ENCODE measurements around the gene RREB1.

RREB1 gene

DNA sequence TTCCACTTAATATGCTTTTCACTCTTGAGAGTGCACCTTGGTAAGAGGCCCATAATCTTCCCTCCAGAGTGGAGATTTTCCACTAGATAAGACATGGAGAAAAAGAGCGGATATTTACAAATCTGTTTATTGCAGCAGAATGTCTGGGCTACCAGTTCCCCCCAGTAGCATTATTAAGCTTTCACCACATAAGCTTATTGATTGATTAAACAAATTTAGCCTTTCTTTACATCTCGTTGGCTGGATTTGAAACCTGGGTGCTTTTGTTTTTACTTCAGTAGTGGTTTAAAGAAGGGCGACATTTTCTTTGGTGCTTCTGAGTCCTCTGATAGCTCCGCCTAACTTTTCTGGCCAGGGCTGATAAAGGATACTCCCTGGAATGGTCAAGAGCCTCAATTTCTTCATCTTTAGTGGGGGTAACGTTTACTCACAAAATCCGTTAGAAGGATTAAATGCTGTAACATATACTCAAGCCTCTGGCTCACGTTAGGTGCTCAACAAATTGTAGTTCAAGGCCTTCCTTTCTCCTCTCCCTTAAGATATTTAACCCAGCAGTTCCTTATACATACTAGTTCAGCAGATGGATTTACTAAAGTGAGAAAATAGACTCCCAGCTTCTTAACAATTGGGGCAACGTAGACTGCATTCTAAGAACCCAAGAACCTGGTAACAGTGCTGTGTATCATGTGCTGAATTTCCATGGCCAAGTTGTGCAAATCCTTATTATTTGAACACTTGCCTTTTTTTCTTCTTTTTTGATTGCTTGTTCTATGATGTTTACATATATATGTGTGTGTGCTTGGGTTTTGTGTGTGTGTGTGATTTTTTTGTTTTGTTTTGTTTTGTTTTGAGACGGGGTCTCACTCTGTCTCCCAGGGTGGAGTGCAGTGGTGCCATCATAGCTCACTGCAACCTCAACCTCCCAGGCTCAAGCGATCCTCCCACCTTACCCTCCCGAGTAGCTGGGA is 91.4 kb downstream of the RREB1 start:
- no peak for DNase-seq

DNA sequence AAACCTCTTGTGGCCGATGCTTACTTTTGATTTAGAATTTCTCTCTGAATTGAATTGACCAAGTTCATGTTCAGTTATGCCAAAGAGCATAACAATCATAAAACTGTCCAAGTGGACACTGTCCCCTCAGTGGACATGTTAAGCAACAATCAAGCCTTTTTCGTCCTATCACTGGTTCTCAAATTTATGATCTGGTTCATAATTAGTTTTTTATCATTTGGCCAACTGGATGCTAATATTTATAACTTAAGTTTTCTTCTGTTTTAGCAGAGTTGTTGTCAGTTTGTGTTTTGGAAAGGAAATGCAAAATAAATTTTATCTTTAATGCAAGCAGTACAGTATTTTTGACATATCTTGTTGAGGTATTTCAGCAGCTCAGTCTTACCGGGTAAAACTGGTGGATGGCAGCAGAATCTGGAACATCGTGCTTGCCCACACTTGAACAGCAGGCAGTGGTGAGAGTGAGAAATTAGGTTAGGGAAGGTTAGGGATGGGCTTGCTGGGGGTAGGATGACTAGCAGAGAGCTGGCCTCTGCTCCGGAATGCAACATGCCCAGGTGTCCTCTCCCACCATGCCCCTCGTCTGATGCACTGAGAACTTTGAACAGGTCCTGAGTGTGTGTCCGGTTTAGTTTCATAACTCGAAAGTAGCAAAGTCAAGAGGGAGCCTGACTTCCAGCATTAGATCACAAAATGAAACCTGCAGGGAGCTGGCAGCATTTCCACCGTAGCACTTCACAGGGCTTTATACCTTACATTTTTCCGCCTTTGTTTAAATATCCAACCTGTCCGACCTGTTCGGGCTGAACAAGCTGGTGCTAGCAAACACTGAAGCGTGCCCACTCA is 93.1 kb downstream of the RREB1 start:
- DNase-seq: no peak

DNA sequence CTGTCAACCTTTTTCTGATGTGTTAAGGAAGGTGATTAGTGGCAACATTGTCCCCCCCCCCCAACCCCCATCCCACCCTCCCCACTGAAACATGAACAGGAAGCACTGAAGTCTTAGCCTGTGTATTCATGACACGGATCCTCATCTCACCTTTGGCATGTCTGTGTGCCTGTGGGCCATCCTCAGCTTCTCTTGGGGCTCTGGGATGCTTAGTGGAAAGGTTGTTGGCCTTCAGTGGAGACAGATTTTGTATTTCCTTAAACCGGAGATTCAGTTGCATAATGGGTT is 93.6 kb downstream of the RREB1 start:
- DNase-seq: no peak

DNA sequence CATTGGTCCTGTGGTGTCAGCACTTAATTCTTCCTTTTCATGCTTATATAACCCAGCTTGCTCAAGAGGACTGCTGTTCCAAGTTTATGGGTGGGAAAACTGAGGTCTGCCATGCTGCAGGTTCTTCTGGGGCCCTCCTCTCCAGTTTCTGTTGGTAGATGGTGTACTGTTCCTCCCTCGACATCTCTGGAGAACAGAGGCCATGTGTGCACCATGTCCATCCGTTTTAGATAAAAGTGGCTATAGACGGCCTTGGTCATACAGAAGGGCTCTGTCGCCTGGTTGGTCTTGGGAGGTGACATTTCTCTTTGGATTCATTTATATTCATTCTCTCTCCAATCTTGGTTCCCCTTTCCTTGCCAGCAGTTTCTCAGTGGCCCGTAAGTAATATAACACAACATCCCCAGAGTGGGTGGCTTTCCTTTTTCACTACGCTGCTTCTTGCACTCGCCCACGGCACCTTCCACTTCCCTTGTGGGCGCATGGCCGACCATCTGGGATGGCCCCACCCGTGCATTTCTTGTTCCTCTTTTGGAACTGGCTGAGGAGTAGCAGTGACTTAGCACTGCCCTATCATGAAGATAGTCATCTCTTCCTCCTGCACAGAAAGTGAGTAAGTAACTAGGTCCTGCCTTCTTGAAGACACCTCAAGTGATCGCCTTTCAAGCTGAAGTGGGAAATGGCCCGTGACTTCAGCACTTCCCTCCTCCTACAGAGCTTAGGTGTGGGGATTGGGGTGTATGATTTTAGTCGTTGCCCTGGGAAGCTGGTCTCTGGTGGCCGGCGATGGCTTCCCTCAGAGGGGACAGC is 94.2 kb downstream of the RREB1 start:
- no peak for DNase-seq

DNA sequence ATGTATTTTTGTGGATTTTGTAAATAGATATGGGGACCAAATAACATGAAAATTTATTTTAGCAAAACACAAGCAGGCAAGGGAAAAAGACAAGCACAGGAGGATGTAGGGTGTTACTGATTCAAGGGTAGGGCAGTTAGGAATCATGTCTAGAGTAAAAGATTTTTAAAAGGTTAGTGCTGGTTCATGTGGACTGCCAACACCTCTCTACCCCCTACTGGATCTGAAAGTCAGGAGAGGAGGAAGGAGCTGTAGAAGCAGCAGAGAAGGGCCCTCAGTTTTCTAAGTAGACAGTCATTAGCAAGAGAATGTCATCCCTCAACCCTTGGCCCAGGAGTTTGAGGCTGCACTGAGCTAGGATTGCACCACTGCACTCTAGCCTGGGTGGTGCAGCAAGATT is 95.2 kb downstream of the RREB1 start:
- no peak for DNase-seq

DNA sequence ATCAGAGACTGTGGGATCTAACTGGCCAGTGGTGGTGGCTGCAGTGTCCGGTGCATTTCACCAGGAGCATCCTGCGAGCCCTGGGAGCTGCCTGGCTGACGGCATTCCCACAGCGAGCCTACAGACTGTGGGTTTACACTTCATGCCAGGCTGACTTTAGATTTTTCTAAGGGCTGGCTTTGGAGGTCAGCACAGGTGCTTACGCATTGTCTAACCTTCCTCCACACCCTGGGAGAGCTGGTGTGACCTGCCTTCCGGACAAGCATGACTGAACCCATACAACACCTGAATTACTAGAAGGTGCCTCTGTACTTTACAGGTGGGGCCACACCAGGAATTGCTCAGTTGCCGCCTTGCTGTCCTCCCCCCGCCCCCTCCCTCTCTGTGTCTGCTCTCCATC is 96.2 kb downstream of the RREB1 start:
- no peak for DNase-seq

DNA sequence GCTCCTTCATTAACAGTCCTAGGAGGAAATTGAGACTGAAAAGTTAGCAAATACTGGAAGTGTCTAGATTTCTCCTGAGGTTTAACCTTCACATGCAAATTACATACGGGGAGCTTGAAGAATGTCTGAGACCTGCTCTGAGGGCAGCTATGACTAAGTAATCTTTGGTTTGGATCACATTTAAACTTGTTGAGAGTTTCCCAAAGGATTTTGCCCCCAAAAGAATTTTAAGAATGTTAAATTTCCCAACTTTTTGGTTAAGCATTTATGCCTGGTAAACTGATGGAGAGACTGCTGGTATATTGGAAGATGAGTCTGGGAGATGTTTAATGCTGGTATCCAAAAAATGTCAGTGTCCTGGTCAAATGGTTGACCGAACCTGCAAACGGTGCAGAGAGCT is 97.0 kb downstream of the RREB1 start:
- no peak for DNase-seq

DNA sequence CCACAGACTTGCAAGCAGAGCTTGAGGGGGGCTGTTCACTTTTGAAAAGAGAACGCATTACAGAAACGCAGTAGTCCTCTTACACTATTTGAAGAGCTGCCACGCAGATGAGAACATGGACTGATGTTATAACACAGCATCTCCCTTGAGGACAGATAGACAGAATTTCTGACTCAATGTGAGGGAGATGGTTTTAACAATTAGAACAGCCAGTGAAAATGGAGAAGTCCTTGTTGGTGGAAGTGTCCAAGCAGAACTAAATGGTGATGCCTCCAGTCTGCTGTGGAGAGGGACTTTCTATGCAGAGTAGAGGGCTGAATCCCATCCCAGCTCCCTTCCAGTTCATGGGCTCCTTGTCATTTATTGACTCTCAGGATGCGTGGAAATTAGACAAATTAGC is 100.0 kb downstream of the RREB1 start:
- no peak for DNase-seq

DNA sequence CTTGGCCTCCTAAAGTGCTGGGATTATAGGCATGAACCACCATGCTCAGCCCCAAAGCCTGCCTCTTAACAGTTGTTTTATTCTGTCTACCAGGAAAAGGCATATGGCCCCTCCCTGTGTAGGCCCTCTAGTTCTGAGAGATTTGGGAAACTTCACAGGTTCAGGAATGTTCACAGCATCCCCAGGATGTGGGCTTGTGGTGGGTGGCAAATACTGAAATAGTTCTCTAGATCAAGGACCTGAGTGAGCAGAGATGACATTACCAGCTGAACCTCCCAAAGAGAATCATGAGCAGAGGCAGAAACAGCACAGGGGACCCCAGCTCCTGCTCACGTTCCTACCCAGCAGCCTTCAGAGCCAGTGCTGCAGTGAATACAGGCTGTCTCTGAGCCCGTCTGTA is 105.7 kb downstream of the RREB1 start:
- no peak for DNase-seq

DNA sequence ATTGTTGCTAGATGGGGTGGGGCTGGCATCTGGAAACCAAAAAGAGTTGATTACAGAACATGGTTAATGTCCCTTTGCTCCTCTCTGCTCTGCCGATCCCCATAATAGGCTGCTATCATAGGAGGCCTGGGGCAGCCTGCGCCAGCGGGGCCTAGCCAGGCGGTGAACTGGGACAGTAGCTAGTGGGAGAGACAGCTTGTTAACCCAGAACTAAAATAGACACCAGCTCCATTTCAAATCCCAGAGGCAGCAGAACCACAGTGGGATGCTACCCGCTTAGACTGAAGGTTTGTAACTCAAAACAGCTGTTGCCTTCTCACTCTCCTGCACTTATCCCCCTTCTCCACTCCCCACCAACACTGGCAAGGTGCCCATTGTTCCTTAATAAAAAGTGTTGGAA is 106.7 kb downstream of the RREB1 start:
- no peak for DNase-seq

DNA sequence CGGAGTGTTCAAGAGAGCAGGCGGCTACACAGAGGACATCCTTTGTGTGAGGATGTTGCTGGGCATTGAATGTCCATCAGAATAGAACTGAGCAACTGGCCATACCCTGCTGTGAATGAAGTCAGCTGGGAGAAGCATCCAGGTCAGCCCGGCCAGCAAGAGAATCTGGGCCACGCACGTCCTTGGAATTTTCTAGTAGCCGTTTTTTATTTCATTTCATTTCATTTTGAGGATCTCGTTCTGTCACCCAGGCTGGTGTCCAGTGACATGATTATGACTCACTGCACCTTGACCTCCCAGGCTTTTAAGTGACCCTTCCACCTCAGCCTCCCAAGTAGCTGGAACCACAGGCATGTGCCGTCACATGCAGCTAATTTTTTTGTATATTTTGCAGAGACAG is 107.4 kb downstream of the RREB1 start:
- DNase-seq: no peak

DNA sequence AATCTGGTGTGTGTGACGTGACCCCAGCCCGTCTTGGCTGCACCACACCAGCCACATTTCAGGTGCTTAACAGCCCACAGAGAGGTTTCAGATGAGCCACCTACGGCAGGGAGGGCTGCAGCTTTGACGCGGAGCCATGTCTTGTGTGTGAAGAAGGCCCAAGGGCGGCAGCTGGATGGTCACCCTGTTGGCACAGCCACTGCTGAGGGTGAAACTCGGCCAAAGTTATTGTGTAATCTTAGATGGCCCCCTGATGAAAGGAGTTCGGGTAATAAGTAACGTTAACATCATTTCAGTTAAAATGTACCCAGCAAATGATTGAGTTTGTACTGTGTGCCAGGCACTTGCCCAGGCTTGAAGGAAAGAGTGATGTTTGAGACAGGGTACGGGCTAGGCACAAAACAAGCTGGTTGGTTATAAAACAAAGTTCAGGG is 108.1 kb downstream of the RREB1 start:
- no peak for DNase-seq

DNA sequence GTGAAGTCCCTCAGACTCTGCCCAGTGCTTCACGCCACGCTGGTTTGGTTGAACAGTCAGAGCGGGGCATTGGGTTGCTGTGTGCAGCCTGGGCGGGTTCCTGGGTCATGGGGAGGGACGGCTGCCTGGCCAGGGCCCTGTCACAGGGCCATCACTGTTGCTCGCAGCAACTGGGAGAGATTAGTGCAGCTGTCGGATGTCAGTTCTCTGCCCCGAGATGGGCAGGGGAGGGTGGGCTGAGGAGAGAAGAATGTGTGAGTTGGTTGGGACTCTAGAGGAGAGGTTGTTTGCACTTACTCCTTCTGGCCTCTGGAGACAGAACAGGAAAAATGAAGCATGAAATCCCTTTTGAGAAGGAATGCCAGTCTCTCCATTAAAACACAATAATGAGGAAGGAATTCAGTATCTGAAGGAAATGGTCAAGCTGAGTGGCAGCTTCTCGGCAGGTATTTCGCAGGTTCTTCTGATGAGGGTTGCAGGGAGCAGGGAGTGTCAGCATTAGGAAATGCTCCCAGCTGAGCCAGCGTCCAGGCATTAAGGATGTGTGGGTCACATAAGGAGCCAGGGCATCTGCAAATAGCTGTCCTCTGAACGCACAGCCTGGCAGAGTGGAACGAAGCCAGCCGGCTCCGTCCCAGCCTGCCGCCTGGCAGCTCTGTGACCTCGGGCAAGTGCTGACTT is 109.3 kb downstream of the RREB1 start:
- DNase-seq: no peak

DNA sequence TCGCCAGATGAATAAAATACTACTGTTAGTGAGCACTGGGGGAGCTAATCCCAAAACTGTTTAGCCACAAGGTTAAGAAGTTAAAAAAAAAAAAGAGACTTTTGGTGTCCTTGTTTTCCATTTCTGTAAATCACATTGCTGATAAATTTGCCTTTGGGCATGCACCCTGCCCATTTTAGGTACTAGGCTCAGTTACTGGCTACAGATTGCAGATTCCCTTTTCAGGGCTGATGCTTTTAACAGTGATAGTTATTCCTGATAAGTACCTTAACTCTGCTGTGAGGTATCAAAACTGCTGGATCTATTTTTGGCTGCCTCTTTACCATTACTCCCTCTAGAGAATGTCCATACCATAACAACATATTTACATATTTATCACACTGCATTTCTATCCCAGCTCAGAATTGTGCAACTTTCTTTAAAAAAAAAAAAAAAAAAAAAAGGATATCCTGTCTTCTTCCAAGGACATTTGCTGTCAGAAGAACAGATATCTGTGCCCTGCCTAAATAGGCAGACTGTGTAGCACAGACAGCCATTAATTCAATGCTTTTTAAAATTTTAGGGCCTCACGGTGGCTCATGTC is 110.7 kb downstream of the RREB1 start:
- no peak for DNase-seq

DNA sequence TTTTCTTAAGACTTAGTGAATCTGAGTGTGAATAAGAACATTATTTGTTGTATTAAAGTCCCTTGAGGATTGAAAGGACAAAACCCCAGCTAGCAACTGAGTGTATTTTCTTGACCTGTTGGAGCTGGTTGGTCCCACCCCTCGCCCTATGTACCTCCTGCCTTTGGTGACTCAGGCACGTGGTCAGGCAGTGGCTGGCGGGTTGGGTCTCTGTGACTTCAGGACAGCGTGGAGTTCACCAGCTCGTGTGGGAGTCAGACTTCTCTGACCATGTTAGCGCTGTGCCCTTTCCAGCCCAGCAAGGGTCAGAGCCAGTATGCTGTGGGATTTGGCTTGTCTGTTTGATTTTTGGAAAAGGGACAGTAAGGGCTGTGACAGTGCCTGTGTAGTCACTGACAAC is 111.5 kb downstream of the RREB1 start:
- DNase-seq: no peak

DNA sequence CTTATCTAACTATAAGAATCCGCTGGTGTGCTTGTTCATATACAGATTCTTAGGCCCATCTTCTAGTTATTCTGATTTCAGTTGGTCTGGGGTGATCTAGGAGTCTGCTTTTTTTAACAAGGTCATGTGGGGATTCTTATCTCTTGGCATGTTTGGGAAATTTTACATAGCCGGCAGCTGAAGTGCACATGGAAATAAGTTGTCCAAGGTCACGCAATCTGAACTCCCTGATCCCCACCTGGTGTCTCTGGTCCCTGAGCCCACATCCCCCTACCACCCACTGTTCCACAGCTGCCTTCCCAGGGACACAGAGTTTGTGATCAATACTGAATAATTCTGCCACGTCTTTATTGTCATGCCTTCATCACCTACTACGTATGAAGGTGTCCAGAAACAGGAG is 114.4 kb downstream of the RREB1 start:
- DNase-seq: no peak

DNA sequence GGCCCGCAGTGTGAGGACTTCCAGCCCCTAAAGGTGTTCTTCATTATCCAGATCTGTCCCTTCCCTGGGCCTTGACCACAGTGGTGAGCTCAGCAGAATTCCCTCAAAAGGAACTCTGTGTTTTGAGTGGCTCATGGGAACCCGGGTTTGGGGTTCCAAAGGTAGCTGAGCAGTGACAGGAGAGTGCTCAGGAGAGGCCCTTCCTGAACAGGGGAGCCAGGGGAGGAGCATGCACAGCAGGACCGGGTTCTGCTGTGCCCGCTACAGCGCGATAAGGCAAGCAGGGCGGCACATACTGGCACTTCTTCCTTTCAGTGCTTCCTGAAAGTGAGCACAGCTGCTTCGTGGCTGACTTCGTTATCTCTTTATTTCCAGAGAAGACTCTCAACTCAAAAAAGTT is 117.0 kb downstream of the RREB1 start:
- no peak for DNase-seq

DNA sequence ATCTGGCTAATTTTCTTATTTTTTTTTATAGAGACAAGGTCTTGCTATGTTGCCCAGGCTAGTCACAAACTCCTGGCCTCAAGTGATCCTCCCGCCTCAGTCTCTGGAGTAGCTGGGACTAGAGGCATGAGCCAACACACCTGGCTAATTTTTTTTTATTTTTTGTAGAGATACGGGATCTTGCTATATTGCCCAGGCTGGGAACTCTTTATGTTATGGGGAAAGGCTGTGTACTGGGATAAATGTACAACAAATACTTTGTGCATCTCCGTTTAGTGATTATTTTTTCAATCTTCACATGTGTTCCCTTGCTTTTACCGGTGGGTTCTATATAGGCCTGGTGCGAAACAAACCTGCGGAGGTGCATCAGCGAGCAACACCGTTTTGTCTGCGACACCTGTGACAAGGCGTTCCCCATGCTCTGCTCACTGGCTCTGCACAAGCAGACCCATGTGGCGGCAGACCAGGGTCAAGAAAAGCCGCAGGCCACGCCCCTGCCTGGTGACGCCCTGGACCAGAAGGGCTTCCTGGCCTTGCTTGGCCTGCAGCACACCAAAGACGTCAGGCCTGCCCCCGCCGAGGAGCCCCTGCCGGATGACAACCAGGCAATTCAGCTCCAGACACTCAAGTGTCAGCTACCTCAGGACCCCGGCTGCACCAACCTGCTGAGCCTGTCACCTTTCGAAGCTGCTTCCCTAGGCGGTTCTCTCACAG is 121.1 kb downstream of the RREB1 start:
- no peak for DNase-seq

DNA sequence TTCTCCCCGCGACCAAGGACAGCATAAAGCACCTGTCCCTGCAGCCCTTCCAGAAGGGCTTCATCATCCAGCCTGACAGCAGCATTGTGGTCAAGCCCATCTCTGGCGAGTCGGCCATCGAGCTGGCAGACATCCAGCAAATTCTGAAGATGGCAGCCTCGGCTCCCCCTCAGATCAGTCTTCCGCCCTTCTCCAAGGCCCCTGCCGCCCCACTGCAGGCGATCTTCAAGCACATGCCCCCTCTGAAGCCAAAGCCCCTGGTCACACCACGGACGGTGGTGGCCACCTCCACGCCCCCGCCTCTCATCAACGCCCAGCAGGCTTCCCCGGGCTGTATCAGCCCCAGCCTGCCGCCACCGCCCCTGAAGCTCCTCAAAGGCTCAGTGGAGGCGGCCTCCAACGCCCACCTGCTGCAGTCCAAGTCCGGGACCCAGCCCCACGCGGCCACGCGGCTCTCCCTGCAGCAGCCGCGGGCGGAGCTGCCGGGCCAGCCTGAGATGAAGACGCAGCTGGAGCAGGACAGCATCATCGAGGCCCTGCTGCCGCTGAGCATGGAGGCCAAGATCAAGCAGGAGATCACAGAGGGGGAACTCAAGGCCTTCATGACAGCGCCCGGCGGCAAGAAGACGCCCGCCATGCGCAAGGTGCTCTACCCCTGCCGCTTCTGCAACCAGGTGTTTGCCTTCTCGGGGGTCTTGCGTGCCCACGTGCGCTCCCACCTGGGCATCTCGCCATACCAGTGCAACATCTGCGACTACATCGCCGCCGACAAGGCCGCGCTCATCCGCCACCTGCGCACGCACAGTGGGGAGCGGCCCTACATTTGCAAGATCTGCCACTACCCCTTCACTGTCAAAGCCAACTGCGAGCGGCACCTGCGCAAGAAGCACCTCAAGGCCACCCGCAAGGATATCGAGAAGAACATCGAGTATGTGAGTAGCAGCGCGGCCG is 121.9 kb downstream of the RREB1 start:
- no peak for DNase-seq

DNA sequence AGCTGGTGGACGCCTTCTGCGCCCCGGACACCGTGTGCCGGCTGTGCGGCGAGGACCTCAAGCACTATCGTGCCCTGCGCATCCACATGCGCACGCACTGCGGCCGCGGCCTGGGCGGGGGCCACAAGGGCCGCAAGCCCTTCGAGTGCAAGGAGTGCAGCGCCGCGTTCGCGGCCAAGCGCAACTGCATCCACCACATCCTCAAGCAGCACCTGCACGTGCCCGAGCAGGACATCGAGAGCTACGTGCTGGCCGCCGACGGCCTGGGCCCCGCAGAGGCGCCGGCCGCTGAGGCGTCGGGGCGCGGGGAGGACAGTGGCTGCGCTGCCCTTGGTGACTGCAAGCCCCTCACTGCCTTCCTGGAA is 122.5 kb downstream of the RREB1 start:
- DNase-seq: no peak

Data from cortex of kidney (tissue), 1 donor.